ENCODE data around the gene LRRFIP1.
"Not testable (repeated sequence)": the region's sequence is repeated elsewhere in the genome, so short reads cannot be mapped to it uniquely, and the experiment has no call there.

The LRRFIP1 gene, protein sequence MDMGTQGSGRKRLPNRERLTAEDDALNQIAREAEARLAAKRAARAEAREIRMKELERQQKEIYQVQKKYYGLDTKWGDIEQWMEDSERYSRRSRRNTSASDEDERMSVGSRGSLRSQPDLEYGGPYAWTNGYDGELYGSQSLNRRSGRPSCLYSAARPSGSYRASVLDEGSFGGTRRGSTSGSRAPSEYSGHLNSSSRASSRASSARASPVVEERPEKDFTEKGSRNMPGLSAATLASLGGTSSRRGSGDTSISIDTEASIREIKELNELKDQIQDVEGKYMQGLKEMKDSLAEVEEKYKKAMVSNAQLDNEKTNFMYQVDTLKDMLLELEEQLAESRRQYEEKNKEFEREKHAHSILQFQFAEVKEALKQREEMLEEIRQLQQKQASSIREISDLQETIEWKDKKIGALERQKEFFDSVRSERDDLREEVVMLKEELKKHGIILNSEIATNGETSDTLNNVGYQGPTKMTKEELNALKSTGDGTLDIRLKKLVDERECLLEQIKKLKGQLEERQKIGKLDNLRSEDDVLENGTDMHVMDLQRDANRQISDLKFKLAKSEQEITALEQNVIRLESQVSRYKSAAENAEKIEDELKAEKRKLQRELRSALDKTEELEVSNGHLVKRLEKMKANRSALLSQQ

DNA sequence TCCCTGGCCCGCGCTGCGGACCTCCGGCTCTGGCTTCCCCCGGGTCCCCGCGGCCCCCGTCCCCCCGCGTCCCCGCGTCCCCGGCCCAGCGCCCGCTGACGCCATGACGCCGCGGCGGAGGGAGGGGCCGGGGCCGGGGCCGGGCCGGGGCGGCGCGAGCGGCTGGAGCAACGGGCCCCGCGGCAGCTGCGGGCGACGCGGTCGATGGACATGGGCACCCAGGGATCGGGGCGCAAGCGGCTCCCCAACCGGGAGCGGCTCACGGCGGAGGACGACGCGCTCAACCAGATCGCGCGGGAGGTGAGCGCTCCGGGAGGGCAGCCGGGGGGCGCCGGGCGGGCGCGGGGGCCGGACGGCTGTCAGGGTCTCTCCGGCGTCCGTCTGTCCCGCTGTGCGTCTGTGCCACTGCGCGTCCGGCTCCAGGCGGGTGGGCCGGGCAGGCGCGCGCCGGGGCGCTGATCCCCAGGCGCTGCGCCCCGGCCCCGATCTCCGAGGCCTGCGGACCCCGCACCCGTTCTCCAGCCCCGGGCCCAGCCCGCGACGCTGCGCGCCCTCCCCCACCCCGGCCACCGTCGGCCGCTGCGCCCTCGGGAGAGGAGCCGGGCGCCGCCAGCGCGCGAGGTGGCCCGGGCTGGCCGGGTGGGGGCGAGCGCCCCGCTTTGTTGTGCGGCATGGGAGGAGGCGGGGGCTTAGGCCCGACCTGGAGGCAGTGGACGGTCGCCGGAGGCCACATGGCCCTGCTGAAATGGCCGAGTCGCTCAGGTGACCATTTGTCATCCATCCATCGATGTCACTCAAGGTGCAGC, at the start of gene LRRFIP1:
Gene LRRFIP1 (plus strand): TSS at position 147 of the 806 bp plus-strand sequence. CDS start 58 bp downstream, at position 205.
- DNase-seq (ENCODE audit: low read depth in 2 of 2), result no peak

DNA sequence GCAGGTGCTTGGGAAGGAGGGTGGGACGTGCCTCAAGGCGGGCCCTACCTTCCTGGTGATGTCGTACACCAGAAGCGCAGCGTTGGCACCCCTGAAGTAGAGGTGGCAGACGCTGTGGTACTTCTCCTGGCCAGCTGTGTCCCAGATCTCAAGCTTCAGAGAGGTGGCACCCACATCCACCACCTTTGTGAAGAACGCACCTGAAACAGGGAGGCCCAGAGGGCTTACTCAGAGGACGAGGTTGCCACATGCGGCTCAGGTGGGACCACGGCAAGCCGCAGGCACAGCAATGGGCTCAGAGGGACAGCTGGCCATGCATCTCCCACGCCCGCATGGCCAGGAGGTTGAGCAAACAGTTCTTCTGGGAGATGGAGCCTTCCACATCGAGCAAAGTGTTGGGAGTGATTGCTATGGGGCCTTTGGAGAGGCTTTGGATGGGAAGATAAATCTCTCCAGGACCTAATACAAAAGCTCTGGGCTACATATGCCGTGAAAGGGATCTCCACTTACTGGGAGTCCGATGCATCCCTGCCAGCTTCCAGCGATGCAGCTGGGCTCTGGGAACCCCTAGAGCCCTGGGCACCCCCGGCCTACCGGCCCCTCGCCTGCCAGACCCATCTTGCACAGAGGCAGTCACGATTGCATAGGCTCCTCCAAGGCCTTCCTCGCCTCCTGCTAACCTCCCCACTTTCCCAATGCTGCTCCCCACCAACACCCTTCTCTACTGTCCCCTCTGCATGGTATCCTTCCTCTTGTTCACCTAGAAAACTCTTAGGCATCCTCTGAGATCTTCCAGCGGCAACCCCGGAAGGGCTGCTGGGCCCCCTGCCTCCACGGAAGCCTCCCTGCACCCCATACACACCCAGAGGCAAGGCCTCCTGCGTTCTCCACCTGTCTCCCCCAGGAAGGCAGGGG, 49.2 kb upstream of the LRRFIP1 start:
- no peak for DNase-seq (ENCODE audit: low read depth in 2 of 2)

DNA sequence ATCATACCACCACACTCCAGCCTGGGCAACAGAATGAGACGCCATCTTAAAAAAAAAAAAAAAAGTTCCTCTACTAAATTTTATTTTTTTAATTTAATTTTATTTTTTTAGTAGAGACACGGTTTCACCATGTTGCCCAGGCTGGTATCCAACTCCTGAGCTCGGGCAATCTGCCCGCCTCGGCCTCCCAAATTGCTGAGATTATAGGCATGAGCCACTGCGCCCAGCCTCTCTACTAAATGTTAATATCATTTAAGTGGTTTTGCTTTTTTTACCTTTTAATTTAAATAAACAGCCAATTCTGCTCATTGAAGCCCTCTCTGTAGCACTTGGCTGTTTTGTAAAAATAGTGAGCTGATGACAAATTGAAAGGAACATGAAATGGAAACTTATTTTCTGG, 46.1 kb upstream of the LRRFIP1 start:
- DNase-seq (ENCODE audit: low read depth in 2 of 2), result no peak

DNA sequence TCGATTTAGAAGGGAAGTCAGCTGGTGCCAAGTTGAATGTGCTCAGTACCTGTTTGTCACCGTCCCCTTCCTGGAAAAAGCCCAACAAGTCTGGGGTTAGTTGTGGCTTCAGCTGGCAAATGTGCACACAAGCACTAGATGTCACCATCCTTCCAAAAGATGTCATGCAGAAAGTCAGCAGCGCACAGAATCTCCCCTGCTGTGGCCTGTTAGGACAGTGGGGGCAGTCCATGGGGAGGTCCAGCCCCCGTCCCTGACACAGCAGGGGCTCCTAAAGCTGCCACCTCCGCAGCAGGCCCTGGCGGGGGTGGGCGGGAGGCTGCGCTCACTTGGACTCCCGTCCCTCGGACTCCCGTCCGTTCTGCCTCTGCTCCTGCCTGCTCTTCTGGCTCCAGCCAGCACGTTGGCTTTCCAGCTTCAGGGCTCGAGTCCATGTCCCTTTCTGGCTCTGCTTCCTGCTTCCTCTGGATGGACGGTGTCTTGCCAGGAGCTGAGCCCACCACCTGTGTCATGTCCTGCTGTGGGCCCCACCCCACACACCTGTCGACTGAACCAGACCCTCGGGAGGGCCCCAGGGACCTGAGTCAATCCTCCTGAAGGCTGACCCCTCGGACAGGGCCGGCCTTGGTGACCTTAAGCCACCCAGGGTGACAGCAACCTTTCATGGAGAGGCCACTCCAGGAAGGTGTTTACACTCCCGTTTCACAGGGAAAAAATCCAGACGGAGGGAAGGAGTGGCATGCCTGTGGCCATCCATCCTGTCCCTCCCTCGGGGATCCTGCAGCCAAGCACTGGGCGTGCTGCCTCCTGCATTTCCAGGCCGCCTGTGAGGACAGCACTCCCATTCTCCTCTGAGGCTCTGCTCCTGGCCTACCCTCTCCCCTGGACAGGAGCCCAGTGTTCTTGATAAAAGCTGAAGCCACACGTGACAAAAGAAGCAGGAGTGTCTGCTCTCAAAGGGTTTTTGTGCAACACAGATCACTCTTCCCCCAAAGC, 45.3 kb upstream of the LRRFIP1 start:
- DNase-seq (ENCODE audit: low read depth in 2 of 2), result peak in 1 of 2 donors; percentile 39

DNA sequence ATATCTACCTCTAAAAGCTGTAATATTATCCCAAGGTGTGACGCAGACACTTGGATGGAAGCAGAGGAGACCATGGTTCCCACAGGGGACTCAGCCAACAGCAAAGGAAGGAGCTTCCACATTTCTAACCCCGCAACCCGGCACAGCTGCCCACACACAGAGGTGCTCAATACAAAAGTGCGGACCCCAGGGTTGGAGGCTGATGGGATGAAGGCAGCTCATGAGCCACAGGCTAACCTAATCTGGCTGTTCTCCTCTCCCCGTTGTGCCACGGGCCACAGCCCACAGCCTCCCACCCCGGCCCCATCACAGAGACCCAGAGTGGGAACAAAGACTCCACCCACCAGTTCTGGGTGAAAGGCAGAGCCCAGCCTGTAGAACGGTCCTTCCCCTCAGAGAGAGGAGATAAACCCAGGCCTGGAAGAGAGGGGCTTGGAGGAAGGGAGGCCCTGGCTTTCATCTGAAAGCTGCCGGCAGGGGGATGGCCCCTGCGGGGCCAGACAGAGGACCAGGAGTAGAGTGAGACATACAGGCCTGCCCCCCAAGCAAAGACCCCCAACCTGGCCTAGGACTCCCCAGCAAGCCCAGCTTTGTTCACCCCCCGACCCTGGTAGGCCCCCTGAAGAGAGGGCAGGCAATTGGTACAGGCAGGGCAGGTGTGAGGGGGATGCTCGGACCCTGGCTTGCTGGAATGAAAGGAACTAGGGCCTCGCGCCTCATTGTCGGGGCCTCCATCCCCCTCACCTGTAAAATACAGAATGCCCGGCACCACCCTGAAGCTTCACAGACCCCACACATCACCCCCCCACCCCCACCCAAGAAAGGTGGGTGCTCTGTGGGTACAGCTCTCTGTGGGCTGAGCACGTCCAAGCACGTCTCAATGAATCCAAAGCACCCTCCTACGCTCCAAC, 43.7 kb upstream of the LRRFIP1 start:
- no peak for DNase-seq (ENCODE audit: low read depth in 2 of 2)

DNA sequence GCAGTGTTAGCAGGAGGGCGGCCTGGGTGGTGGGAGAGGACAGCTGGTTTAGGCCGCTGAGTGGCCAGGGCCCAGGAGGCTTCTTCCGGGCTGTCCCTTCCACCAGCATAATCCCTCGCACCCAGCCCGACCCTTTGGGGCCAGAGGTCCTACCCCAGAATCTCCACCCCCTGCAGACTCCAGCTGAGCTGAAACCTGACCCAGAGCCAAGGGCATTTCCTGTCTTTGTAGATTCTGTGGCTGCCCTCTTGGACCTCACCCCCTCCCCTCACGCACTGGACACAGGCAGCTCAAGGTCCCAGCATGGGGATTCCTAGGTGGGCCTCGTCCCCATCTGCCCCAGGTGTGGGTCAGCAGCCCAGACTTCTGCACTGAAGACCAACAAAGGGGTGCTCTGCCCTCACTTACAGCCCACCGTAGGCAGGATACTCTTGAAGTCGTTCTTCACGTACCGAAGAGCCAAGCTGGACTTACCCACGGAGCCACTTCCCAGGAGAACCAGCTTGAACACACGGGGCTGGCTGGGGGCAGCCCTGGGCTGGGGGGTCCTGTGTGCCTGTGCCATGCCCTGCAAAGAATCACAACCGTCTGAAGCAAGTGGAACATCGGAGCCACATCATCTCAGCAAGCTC, 41.7 kb upstream of the LRRFIP1 start:
- DNase-seq (ENCODE audit: low read depth in 2 of 2), result no peak

DNA sequence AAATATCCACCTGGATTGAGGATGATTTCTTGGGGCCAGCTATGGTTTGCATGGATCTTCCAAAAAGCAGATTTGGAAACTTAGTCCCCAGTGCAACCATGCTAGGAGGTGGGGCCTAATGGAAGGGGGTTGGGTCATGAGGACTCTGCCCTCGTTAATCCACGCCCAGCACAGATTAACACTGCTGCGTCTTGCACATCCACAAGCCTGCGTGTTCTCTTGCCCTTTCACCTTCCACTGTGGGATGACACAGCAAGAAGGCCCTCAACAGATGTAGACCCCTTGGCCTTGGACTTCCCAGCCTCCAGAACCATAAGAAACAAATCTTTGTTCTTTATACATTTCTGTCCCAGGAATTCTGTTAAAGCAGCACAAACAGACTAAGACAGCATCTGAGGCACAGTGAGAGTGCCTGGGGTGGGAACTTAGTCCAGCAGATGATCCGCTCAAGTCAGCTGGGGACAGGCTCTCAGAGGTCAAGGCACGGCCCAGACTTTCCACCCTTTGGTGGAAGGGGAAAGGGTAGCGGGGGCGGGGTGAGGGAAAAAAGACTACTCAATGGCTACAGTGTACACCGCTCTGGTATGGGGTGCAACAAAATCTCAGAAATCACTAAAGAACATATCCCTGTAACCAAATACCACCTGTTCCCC, 39.2 kb upstream of the LRRFIP1 start:
- DNase-seq (ENCODE audit: low read depth in 2 of 2), result no peak

DNA sequence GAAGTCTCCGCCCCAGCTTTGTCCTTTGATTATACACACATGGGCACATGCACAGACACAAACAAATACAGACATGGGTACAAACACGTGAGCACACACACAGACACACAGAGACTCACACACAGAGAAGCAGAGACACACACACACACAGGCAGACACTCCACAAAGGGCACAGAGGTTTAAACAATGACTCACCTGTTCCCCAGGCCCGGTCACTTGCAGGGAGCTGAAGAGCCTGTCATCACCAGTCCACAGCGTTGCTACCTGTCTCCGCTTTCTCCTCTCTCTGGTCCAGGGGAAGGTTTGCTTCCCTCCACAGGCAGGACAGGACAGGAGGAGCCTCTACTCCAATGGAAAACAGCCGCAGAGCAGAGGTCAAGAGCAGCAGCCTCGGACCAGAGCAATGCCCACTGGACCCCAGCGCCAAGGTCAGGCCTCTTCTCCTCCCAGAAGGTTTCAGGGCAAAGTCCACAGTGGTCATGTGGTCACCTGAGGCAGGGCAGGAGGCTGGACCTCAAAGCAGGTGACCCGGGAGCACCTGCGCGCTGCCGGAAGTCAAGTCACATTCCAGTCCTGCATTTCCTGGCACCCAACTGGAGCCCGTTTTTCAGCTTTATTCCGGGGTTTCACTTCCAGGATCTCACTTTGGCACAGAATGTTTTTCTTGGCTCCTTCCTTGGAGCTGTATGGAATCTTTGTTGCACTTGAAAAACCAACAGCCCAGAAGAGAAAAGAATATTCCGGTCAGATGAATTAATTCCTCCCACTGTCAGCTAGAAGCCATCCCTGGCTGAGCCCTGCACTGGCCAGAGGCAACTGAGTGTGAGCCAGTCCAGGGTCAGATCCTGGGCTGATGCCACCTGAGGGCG, 36.9 kb upstream of the LRRFIP1 start, which contains the start of gene RAB17:
Gene RAB17 (minus strand): TSS at position 463 of the 869 bp plus-strand sequence. CDS start 4,580 bp downstream, outside the sequence.
- DNase-seq (ENCODE audit: low read depth in 2 of 2), result no peak

DNA sequence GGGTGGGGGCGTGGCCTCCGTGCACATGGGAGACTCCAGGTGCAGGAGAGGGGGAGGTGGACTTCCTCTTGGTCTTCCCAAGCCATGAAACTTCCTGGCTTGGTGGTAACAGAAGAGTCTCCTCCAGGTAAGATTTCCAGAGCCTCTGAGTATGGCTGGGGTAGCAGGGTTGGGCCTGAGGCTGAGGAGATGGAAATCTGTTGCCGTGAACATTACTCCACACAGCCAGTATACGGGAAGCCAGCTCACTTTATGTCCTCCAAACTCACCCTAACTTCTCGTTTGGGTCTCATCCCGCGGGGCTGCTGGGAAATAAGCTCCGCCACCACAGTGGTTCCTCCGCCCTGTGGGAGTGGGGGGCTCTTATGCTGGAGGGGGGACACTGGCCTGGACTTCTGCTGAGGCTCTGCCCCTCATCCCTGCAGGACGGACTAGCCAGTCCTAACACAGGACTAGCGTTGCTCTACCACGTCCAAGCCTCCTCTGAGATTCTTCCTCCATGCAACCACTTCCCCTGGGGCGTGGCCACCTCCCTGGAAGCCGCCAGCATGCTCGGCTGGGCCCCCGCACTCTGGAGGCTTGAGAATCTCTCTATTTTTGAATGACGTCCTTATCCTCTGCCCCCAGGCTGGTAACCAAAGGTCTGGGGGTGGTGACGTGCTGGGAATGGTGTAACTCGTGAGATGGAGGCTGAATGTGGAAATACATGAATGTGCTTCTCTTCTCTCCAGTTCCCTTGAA, 36.1 kb upstream of the LRRFIP1 start:
- DNase-seq (ENCODE audit: low read depth in 2 of 2), result no peak

DNA sequence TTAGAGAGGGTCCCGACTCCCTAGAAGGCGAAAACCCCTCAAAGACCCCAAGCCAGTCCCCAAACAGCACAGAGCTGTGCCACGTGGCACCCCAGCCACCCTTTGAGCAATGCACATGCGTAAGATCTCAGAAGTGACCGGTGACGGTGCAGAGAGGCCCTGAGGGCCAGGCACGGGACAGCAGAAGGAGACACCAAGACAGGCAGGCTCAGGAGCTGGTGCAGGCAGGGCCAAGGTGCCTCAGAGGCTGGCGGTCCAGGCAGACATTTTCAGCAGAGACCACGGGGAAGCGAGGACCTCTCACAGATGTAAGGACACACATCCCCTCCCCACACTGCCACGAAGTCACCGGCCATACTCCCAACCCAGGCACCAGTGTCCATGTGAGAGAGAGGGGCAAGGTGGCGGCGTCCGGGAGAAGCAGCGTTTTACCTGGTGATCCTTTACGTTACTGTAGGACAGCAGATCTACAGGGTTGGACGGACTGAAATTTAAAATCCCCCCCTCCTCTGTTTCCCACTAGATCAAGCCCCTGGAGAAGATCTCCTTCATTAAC, 34.9 kb upstream of the LRRFIP1 start:
- DNase-seq (ENCODE audit: low read depth in 2 of 2), result no peak

DNA sequence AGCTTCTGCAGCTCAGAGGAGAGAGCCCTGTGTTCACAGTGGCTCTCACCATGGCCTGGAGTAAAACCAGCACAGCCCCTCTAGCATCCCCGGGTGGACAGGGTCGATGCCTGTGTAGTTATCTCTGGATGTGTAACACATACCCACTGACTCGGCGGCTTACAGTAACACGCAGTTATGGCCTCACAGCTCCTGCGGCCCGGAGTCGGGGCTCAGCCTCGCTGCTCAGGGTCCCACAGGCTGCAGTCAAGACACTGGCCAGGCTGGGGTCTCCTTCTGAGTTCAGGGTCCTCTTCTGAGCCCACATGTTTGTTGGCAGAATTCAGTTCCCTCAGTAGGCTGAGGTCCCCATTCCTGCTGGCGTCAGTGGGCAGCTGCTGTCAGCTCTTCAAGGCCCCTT, 34.4 kb upstream of the LRRFIP1 start:
- no peak for DNase-seq (ENCODE audit: low read depth in 2 of 2)

DNA sequence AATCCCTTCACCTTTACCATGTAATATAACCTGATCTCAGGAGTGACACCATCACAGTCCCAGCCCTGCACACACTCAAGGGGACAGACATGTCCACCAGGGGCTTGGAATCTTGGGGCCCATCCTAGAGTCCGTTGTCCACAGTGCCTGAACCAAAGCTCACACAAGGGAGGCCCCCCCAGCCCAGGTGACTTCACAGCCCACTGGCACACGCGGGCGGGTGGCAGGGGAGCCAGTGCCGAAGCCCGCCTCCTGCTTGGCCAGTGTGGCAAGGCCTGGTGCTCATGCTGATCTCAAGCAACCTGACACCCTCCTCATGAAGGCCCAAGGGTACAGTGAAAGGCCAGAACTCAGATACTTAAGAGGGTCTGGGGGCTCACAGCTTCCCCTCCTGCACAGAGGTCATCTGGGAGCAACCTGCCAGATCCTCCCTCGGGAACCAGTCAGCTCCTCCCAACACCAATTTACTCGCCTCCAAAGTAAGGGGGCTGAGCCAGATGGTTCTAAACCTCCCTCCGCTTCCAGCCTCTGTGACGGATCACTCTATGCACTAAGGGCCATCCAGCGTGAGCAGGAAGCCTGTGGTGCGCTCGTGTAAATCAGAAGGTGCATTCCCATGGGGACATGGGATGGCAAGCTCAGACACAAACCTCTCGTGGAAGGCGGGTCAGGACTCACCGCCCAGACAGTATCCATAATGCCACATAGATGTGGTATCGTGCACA, 33.6 kb upstream of the LRRFIP1 start:
- DNase-seq (ENCODE audit: low read depth in 2 of 2), result no peak

DNA sequence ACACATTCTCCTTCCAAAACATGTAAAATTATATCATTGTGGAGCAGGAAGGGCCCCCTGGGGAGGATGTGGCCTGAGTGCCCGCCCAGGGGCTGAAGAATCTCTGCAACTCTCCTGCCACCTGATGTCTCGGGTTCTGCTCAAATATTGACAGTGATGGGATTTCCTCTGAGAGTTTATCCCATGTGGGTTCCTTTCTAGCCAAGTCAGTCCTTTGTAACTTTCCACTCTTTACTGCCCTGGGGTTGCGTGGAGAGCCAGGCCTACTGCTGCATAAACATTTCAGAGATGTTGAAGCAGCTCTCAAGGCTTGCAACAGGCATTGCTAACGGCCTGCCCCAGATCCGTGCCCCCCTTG, 32.9 kb upstream of the LRRFIP1 start:
- DNase-seq (ENCODE audit: low read depth in 2 of 2), result no peak

DNA sequence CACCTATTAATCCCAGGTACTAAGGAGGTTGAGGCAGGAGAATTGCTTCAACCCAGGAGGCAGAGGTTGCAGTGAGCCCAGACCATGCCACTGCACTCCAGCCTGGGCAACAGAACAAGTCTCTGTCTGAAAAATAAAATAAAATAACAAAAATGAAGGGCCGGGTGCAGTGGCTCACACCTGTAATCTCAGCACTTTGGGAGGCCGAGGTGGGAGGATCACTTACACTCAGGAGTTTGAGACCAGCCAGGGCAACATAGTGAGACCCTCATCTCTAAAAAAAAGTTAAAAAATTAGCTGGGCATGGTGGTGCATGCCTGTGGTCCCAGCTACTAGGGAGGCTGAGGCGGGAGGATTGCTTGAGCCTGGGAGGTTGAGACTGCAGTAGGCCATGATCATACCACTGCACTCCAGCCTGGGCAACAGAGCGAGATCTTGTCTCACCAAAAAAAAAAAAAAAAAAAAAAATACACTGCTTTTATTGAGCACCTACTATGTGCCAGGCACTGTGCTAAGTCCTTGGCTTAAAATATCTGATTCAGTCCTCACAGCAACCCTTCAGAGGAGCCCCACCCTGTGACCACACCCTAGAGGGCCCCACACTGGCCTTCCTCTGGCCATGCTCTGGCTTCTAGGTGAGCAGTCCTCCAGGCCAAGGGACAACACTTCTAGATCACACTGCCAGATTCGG, 31.4 kb upstream of the LRRFIP1 start:
- DNase-seq (ENCODE audit: low read depth in 2 of 2), result not testable (repeated sequence)
